Vagina (tissue), 2 donors: Measurements from ENCODE around the gene ZFP30. TPM values are rescaled to one million over a fixed set of nuclear protein-coding genes. Genes with fewer than 3 reads are reported as not detected.

Experiments
- DNase-seq, 2 donors: peaks; one replicate each; pipeline ENCODE4 v3.0.0-alpha.2; 2017; ENCODE audit errors: extremely low spot score in 2 of 2
- H3K27ac ChIP-seq: fragments of 200-600 bp; sonication (generic); one replicate; pipeline ENCODE4 v1.5.1; 2019
- H3K27me3 ChIP-seq: fragments of 200-600 bp; sonication (generic); one replicate; pipeline ENCODE4 v1.5.1; 2019
- H3K36me3 ChIP-seq, 2 donors: fragments of 200-600 bp; sonication (generic); one replicate each; pipeline ENCODE4 v1.5.1; 2017 to 2019
- H3K4me1 ChIP-seq: fragments of 200-600 bp; sonication (generic); one replicate; pipeline ENCODE4 v1.5.1; 2019
- H3K4me3 ChIP-seq, 2 donors: fragments of 200-600 bp; sonication (generic); 1 replicate in 1 of 2; 2 replicates in 1 of 2; pipeline ENCODE4 v1.5.1; 2016 to 2019
- H3K9me3 ChIP-seq: fragments of 200-600 bp; sonication (generic); one replicate; pipeline ENCODE4 v1.5.1; 2019
- CTCF ChIP-seq, 3 experiments: fragments of 450-650 bp in 2 of 3; fragments of 200-600 bp in 1 of 3; sonication (generic) in 1 of 3; IDR thresholded peaks; one replicate each; pipeline ENCODE4 v1.5.1; 2017 to 2019; ENCODE audit warnings: antibody characterized with exemption in 3 of 3, mild to moderate bottlenecking in 2 of 3, moderate library complexity in 2 of 3
- POLR2A ChIP-seq, 2 donors: fragments of 450-650 bp; IDR thresholded peaks; one replicate each; pipeline ENCODE4 v1.6.1; 2017; ENCODE audit warnings: antibody characterized with exemption in 2 of 2, mild to moderate bottlenecking in 2 of 2, moderate library complexity in 2 of 2
- POLR2AphosphoS5 ChIP-seq, 2 donors: sonication (generic); formaldehyde crosslinking; IDR thresholded peaks; one replicate each; pipeline ENCODE4 v1.9.0; 2017; ENCODE audit warnings: antibody characterized with exemption in 2 of 2, mild to moderate bottlenecking in 2 of 2, low read depth in 1 of 2; ENCODE audit not compliant: insufficient read depth in 1 of 2
- intact Hi-C: fragments of 100-400 bp; cut with DNase I; formaldehyde crosslinking; loops from one replicate; pipeline ENCODE4 v1.15.1; 2023
- total RNA-seq: library from RNA; depleted of rRNA; stranded (reverse); fragments of >200 nt; gene quantifications from one replicate; pipeline ENCODE4 v1.2.3, GENCODE V29; 2016

ZFP30 gene
- total RNA-seq, 1 donor from 2014 or later, result 17.2 TPM

- peaks cover 27% of the 10 kb centered on the region for H3K4me1 ChIP-seq
- TF ChIP-seq POLR2AphosphoS5 (IDR thresholded peaks at IDR 0.05; ENCODE audit: insufficient read depth in 1 of 2, low read depth in 1 of 2) (no peak), POLR2A (IDR thresholded peaks at IDR 0.05) (no peak), CTCF (IDR thresholded peaks at IDR 0.05) (no peak)
- no peaks in the 10 kb centered on the region for H3K27me3 ChIP-seq
- peak overlapping the region; percentile 56 to 79 for H3K4me3 ChIP-seq
- H3K9me3 ChIP-seq, result no peaks in the 10 kb centered on the region
- peak overlapping the region; percentile 87 for H3K27ac ChIP-seq
- intact Hi-C loops, result no loop called here
- no peaks in the 10 kb centered on the region for H3K36me3 ChIP-seq
- no peak for DNase-seq
Observed at GRCh38 chr19:37654629-37655300, 500 bp downstream of the ZFP30 start.

- Histone ChIP-seq H3K27ac (peak overlapping the region; percentile 87), H3K4me3 (peak overlapping the region; percentile 56 to 79), H3K36me3 (no peaks in the 10 kb centered on the region), H3K9me3 (no peaks in the 10 kb centered on the region), H3K27me3 (no peaks in the 10 kb centered on the region), H3K4me1 (peaks cover 27% of the 10 kb centered on the region)
- intact Hi-C loops, result no loop called here
- no peak for TF ChIP-seq POLR2AphosphoS5 (IDR thresholded peaks at IDR 0.05; ENCODE audit: insufficient read depth in 1 of 2, low read depth in 1 of 2)
- no peak for TF ChIP-seq CTCF (IDR thresholded peaks at IDR 0.05)
- DNase-seq, result no peak
Observed at GRCh38 chr19:37654118-37654517, 1.1 kb downstream of the ZFP30 start.

- H3K36me3 ChIP-seq, result peaks cover 0 to 53% of the 10 kb centered on the region in 2 donors
- no peak for DNase-seq
- TF ChIP-seq POLR2A (IDR thresholded peaks at IDR 0.05) (no peak), CTCF (IDR thresholded peaks at IDR 0.05) (no peak), POLR2AphosphoS5 (IDR thresholded peaks at IDR 0.05; ENCODE audit: insufficient read depth in 1 of 2, low read depth in 1 of 2) (no peak)
- intact Hi-C loops, result no loop called here
- peaks cover 77% of the 10 kb centered on the region for H3K9me3 ChIP-seq
- H3K4me3 ChIP-seq, result peak overlapping the region in 1 of 2 donors; percentile 14
- no peak overlapping the region for H3K27ac ChIP-seq
- H3K27me3 ChIP-seq, result no peaks in the 10 kb centered on the region
- H3K4me1 ChIP-seq, result no peaks in the 10 kb centered on the region
Observed at GRCh38 chr19:37635076-37636056, 19.9 kb downstream of the ZFP30 start.

GRCh38 chr19:37594982-37595382 is 60.3 kb downstream of the ZFP30 start:
- TF ChIP-seq CTCF (IDR thresholded peaks at IDR 0.05) (no peak), POLR2AphosphoS5 (IDR thresholded peaks at IDR 0.05; ENCODE audit: insufficient read depth in 1 of 2, low read depth in 1 of 2) (no peak), POLR2A (IDR thresholded peaks at IDR 0.05) (no peak)
- Histone ChIP-seq H3K27me3 (no peaks in the 10 kb centered on the region), H3K9me3 (peaks cover 6% of the 10 kb centered on the region), H3K4me3 (peak overlapping the region; percentile 89 to 96), H3K36me3 (peaks cover 0 to 24% of the 10 kb centered on the region in 2 donors), H3K4me1 (peaks cover 26% of the 10 kb centered on the region), H3K27ac (peak overlapping the region; percentile 87)
- no peak for DNase-seq
- intact Hi-C loops, result no loop called here
